ENCODE results near the gene RFX1.

The RFX1 gene

DNA sequence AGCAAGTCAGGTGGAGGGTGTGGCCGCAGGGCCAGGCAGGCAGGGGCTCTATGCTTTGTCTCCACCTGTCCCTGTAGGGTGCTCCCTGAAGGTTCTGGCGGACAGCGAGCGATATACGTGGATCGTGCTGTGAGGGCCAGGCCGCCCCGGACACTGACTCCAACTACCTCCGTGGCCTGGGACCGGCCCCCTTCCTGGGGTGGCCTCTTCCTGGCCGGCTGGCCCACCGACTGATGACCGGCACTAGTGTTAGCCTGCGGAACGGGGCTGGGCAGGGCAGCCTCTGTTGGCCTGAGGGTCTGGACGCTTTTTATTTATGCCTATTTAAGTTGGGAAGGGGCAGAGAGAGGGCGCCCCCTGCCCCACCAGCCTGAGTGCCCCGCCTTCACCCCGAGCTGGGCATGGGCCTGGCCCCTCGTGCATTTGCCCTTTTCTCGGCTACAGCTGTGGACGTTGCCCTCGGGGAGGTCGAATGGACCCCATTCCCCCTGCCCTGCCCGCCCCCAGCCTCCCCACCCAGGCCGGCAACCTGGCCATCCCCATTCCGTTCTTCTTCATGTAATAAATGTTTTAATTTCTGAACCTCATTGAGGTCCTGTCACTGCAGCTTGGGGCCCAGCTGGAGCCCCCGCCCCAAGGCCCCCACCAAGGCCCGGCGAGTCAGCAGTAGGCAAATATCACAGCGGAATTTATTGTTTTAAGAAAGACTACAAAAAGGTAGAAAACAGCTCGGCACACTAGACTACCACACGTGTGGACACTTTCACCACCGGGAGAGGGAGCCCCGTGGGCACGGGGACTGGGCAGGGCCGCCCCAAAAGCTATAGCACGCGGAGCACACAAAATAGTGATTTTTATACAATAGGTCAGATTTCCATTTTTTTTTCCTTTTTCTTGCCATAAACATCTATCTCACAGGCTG, 45.0 kb downstream of the RFX1 start:
- no peak for FAIRE-seq

DNA sequence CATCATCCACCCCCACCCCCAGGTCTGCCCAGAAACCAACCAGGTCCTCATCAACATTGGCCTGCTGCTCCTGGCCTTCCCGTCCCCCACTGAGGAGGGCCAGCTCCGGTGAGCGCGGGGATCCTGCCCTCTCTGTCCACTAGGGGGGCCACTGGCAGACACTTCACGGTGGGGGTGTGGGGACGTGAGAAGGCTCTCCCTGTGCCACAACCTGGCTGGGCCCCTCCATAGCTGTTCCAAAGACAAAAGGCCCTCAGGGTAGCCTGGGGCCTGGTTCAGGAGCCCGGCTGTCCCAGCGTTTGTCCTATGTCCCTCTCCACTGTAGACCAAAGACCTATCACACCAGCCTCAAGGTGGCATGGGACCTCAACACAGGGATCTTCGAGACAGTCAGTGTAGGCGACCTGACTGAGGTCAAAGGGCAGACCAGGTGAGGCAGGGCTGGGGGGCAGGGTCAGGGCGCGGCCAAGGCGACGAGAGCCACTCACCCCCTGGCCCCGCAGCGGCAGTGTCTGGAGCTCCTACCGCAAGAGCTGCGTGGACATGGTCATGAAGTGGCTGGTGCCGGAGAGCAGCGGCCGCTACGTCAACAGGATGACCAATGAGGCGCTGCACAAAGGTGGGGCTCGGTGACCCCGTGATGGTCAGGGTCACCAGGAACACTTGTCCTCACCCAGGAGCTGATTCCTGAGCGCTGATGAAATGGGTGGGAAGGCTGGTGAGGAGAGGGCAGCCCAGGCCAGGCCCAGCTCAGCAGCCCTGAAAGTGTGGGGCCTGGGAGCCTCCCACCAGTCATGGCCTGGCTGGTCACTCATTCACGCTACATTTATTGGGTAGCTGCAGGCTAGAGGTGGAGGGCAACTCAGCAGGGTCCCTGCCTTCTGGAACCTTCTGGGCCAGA, 45.9 kb downstream of the RFX1 start:
- no peak for FAIRE-seq

DNA sequence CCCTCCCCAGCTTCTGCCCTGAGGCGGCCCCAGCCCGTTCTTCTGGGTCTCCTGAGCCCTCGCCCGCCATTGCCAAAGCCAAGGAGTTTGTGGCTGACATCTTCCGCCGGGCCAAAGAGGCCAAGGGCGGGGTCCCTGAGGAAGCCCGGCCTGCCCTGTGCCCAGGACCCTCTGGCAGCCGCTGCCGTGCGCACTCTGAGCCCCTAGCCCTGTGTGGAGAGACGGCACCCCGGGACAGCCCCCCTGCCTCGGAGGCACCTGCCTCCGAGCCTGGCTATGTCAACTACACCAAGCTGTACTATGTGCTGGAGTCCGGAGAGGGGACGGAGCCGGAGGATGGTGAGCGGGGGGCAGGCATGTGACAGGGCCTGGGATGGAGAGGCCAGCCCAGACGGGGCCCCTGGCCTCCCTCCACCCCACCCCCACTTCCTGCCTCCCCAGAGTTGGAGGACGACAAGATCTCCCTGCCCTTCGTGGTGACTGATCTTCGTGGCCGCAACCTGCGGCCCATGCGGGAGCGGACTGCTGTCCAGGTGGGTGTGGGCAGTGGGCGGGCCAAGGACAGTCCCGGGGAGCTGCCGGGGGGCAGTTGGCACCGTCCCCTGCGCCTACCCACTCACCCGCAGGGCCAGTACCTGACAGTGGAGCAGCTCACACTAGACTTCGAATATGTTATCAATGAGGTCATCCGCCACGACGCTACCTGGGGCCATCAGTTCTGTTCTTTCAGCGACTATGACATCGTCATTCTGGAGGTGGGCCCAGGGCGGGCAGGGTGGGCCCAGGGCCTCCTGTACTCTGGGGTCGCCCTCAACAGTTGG, 46.8 kb downstream of the RFX1 start:
- FAIRE-seq: no peak

DNA sequence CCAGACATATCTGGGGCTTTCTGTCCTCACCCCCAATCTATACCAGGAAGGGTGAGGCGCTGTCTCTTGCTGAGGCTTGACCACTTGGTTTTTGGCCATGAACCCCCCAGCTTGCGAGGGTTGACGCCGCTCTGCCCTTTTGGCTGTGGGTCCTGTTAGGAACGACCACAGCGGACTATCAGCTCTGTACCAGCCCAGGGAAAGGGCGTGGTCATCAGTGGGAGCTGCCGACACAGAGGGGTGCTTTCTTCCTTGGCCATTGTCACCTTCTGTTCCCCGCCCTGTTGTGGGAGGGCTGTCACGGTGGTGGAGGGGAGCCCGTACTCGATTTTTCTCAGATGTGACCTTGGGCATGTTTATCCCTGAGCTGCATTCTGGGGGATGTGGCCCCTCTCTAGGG, 48.1 kb downstream of the RFX1 start:
- FAIRE-seq: no peak

DNA sequence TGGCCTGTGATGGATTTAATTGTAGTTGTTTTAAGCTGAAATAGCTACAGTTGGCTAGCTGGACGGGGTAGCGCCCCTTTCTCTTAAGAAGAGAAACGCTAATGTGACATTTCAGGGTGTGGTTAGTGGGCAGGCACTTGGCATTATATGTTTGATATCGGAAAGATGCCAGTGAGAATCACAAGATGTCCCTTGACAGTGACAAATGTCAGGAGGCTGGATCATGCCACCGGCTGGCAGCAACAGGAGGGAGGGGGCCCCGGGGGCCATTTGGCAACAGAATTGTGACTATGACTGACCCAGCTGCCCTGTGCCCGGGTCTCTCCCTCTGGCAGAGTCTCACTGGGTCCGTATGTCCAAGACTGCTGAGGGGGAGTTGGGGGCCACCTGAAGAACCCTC, 49.1 kb downstream of the RFX1 start:
- FAIRE-seq: no peak

DNA sequence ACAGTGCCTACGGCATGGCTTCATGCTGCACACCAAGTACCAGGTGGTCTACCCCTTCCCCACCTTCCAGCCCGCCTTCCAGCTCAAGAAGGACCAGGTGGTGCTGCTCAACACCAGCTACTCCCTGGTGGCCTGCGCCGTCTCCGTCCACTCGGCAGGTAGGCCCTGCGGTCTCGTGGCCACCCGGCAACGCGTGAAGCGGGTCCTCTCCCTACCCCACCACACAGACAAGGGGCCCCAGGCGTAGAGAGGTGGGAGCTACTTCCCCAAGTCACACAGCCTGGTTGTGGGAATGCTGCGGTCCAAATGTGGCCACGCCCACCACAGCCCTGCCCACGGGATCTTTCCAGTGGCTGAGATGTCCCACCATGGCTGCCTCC, 49.8 kb downstream of the RFX1 start:
- FAIRE-seq: no peak

DNA sequence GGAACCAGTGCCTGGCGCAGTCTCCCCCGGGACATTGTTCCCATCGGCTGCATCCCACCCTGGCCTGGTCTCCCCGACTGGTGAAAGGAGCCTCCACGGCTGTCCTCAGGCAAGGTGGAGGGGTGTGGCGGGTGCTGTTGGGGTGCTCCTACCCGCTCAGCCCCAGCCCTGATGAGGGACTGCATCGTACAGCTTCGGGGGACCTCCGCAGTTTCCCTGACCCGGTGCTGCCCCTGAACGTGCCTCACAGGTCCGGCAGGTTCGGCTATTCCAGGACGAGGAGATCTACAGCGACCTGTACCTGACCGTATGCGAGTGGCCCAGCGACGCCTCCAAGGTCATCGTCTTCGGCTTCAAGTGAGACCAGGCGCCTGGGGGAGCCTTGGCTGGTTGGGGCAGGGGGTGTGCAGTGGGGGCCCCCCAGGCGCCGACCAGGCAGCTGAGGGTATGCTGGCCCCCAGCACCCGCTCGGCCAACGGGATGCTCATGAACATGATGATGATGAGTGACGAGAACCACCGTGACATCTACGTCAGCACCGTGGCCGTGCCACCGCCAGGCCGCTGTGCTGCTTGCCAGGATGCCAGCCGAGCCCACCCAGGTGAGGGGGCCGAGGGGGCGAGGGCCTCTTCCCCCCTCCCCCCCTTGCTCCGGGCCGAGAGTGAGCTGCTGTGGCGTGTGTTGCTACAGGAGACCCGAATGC, 50.3 kb downstream of the RFX1 start:
- FAIRE-seq: no peak

DNA sequence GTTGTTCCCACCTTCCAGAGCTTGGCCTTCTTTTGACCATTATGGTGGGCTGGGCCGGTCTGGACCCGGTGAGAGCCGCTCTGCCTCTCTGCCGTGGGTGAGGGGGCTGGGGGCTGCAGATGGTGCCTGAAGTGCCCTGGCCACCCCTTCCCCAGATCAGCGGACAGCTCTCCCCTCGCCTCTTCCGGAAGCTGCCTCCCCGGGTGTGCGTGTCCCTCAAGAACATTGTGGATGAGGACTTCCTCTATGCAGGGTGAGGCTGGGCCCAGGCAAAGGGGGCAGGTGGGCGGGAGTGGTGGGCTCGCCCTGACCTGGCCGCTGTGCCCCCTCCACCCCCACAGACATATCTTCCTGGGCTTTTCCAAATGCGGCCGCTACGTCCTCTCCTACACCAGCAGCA, 51.9 kb downstream of the RFX1 start:
- FAIRE-seq: no peak

DNA sequence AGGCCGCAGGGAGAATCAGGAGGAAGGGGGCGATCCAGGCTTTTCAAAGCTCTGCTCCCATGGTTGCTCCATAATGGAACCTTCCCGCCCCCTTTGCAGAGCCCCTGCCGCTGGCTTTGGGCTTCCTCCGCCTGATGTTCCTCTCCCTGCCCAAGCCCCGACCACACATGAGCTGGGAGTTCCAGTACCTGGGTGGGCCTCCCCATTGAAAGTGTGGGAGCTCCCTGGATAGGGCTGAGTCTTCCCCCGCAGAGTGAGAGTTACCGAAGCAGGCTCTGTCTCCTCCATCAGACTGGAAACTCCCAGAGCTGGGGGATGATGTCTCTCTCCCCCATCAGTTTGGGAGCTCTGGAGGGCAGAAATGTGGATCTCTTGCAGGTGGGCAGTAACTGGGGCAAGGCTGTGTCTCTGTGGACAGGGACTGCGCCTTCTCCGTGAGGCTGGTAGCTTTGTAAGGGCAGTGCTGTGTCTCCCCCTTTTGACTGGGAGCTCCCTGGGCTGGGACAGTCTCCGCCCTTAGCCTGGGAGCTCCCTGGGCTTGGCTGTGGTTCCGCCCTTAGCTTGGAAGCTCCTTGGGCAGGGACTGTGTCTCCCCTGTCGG, 53.1 kb downstream of the RFX1 start:
- no peak for FAIRE-seq

DNA sequence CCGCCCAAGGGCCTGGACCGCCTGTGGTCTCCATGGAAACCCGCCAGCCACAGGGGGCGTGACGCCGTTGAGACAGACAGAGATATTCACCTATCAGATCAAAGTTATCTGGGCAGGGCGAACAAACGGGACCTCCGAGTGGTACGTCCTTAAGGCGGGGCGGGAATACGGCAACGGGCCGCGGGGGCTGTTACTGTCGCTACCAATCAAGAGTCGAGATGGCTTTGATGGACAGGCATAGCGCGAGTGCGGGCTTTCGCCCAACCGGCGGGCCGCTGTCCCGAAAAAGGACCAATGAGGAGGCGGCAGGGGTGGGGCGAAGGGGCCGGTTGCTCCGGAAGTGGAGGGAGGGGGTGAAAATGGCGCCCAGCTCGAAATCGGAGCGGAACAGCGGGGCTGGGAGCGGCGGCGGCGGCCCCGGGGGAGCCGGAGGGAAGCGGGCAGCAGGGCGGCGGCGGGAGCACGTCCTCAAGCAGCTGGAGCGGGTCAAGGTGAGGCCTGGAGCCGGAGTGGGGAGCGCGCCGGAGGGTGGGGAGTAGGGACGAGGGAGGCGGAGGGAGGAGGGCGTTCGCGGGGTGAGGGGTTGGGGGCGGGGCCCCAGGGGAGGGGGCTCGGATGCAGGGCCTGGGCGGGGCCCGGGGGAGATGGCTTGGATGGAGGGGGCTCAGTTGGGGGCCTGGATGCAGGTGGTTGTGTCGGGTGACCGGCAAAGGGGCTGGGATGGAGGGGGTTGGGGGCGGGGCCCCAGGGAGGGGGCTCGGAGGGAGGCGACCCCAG, 53.8 kb downstream of the RFX1 start, which contains the start of gene DCAF15:
Gene DCAF15, plus strand, starts transcription at position 356 of the 777 bp plus-strand sequence. Its CDS starts 4 bp downstream, at position 360.
- FAIRE-seq: peak; percentile 97

DNA sequence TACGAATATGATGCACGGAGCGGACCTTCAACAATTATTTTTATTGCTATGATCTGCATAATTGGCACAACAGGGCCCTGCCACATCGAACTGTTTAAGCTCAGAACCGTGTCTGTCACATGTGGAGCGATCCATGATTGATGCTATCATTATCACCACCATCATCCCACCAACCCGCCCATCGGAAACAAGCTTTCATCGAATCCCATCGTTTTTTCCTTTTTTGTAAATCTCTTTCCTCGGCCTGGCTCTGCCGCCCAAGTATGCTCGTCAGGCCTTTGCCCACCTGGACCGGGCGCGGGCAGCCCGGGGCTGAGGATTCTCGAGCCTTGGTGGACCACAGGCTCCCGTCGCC, 54.3 kb downstream of the RFX1 start:
- FAIRE-seq: no peak

DNA sequence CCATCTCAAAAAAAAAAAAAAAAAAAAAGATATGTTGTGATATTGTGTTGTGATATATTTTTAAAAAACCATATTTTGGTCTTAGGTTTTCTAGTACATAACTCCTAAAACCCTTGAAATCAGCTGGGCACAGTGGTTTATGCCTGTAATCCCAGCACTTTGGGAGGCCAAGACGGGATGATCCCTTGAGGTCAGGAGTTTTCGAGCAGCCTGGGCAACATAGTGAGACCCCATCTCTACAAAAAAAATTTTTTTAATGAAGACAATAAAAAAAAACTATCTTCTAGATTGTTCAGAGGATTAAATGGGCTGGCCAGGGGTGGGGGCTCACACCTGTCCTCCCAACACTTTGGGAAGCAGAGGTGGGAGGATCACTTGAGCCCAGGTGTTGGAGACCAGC, 55.1 kb downstream of the RFX1 start:
- FAIRE-seq: no peak

DNA sequence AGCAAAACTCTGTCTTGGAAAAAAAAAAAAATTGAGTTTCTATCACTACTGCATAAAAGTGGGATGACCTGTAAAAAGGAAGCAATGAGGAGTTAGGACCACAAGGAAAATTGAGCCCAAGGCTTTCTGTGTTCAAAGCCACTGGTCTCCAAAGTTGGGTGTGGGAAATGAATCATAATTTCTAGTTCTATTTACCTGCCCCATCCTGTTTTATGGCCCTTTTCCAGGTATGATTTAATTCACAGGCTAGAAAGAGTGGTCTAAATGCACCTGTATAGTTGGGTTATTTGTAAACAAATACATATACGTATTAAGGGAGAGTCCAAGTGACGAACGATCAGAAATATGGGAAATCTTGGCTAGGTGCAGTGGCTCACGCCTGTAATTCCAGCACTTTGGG, 59.7 kb downstream of the RFX1 start:
- FAIRE-seq: no peak

DNA sequence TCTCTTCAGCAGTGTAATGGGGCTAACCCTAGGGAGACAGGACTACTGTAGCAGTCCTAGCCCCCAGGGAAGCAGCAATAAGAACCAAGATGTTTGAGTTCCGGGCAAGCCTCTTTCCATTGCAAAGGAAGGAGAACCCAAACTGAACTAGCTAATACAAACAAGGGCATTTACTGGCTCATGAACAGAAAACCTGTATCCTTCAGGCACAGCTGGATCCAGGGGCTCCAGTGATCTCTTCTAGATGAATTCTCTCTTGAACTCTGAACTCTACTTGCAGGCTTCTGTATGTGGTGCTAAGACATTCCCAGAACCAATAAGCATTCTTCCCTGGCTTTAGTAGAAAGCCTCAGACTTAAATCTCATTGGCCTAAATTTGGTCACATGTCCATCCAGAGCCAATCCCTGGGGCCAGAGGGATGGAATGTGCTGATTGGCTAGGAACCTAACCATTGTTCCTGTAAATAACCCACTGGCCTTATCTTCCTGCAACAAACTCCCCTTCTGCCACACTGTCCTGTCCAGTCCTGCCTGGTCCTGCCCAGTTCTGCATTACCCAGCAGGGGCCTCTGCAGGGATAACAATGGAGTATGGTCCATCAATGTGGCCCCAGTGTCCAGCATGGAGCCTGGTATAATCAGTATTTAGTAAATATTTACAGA, 64.0 kb downstream of the RFX1 start:
- FAIRE-seq: no peak

DNA sequence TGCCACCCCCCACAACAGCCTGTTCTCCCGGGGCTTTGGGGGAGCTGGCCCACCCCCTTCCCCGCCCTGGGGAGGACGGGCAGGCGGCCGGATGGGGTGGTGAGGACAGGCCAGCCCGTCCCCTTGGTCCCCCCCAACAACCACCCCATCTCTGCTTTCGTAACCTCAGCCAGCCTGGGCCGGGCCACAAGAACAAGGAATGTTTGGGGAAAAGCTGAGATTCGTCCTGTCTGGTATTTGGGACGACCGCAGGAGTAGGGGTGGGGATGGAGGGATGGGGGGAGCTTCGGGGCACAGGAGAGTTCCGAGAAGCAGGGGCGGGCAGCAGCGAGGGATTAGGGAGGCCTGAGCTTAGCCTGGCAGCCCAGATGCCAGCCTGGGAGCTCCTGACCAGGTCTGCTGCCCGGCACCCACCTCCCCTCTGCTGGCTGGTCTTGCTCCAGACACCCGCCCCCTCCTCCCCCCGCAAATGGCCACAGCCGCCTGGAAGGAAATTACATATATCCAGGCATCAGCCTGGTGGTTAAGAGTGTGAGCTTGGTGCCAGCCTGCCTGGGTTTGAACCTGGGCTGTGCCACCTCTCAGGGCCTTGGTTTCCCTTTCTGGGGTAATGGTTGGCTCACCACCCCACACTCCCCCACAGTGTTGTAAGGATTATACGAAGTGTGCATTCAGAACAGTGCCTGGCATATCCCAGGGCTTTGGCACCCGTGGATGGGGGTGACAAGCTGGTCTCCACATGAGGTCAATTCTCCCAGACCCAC, 67.6 kb downstream of the RFX1 start, which contains the start of gene PODNL1:
Gene PODNL1, minus strand, starts transcription at position 117 of the 764 bp plus-strand sequence. CDS start 236 bp downstream, outside the sequence.
- no peak for FAIRE-seq

DNA sequence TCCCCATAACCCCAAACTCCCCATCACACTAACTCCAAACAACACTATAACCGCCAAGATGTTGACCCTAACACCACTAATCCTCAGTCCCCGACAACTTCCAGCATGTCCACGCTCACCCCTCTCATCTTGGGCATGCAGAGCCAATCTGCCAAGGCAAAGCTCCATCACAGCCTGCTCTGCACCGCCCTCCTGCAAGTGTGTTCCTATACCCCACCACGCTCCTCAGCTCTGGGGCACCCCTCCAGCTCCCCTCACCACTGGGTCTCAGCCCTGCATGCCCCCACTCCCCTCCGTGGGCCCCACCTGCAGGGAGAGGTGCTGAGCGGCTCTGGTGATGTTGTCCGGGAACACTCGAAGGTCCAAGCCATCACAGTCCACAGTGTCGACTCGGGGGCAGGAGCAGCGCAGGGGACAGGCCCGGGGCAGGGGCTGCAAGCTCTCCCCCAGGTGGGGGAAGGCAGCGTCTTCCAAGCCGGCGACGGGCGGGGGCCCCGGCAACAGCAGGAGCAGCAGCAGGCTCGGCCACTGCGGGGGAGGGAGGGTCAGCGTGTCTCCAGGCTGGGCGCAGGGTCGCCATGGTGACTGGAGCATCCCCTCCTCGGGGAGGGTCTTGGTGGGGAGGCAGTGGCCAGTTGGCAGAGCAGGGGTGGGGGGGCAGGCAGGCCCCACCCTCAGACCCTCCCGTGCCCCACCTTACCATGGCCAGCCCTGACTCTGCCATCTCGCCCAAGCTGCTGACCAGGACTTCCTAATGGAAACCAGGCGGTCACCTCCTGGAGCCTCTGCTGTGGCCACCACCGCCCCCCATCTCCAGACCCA, 68.4 kb downstream of the RFX1 start:
- no peak for FAIRE-seq

DNA sequence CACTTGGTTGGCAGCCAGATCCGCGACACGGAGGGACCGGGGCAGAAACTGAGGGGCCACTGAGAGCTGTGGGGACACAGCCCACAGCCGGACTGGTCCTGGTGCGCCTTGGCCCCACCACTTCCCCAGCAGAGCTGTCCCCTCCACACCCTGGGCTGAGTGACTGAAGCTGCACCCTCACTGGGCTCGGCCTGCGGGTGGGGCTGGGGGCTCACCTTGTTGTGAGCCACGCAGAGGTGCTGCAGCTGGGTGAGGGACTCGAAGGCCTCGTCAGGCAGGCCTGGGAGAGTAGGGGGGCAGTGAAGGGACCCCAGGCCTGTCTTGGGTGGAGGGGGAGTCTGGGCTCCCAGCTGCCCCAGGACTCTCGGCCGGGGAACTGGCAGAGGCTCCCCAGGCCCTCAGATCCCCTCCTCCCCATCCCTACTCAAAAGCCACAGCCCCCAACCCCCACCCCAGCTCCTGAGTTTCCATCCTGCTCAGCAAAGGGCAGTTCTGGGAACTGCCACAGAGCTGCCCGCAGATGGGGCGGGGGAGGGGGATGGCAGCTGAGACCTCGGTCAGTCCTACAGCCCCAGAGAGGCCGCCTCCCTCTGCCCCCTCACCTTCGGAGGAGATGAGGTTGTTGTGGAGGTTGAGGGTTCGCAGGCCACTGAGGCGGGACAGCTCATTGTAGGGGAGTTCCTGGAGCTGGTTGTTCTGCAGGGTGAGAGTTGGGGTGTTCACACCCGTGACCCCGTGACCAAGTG, 70.2 kb downstream of the RFX1 start:
- FAIRE-seq: no peak

DNA sequence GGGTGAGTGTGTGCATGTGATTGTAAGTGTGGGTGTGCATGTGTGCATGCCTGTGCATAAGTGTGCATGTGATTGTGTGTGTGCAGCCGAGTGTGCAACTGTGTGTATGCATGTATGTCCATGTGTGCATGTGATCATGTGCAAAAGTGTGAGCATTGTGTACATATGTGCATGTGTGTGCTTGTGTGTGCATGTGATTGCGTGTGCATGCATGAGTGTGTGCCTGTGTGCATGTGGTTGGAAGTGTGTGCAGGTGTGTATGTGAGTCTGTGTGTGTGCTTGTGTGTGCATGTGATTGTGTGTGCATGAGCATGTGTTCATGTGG, 71.4 kb downstream of the RFX1 start:
- FAIRE-seq: no peak
